Measurements from ENCODE around the gene GYS1. TPM values are rescaled to one million over a fixed set of nuclear protein-coding genes. Genes with fewer than 3 reads are reported as not detected.

The GYS1 gene
- total and polyA plus RNA-seq, 10 of the 15 experiments (the other 5 are each of a cell fraction or from before 2014, with no cell fraction given) = 3.7 to 62.0 (median 37.3) TPM

GRCh38 chr19:48977061-48977460 is 16.0 kb downstream of the GYS1 start (continued):
- TF ChIP-seq CTCF (IDR thresholded peaks at IDR 0.05 in 2 of 3, conservative IDR thresholded peaks at IDR 0.05 in 1 of 3; ENCODE audit: control insufficient read depth in 2 of 3, extremely low read depth in 1 of 3, insufficient read depth in 1 of 3, low read depth in 3 of 3, low read length in 3 of 3) (no peak), POU2F2 (IDR thresholded peaks at IDR 0.05; ENCODE audit: borderline replicate concordance, low read depth, low read length) (no peak), BACH1 (IDR thresholded peaks at IDR 0.05; ENCODE audit: borderline replicate concordance) (no peak), YBX1 (IDR thresholded peaks at IDR 0.05) (no peak)

GRCh38 chr19:48975947-48976847 is 16.9 kb downstream of the GYS1 start:
- 75% methylated on average over 13 of the region's 13 CpGs for WGBS (ENCODE audit: insufficient coverage, insufficient replicate concordance, low lambda C conversion rate, missing lambda C conversion rate)
- no peak overlapping the region for H3K27ac ChIP-seq (ENCODE audit: control insufficient read depth, insufficient read depth)
- in situ Hi-C loops (cut with MboI) (no loop called here), intact Hi-C loops (cut with micrococcal nuclease; ENCODE audit: unreplicated experiment) (no loop called here)
- peaks cover 0 to 13% of the 10 kb centered on the region in 2 experiments for H3K36me3 ChIP-seq (ENCODE audit: control insufficient read depth in 2 of 2, insufficient read depth in 2 of 2, low read length in 1 of 2)
- FAIRE-seq (no peak), DNase-seq (ENCODE audit: low read depth, low spot score) (no peak), ATAC-seq (peak; percentile 69)
- H3K9ac ChIP-seq (ENCODE audit: control insufficient read depth, insufficient read depth, low read length) = no peak overlapping the region
- H3K79me2 ChIP-seq (ENCODE audit: control insufficient read depth, insufficient read depth, low read length) = no peaks in the 10 kb centered on the region
- BruUV-seq (replicated peaks) = no TSS peak
- ChIA-PET SMC1A (ENCODE audit: uncharacterized antibody, unreplicated experiment) (interaction anchor here (1.6 to 3.2 kb wide), 3 partner anchors 8 to 181 kb away, joined by 6 to 9 read pairs (median 8); partner anchors contain the start of gene RUVBL2), RAD21 (ENCODE audit: unreplicated experiment) (interaction anchor here (0.6 to 1.0 kb wide), 4 partner anchors 9 to 43 kb away, joined by 3 to 5 read pairs (median 3); partner anchors contain the start of genes GYS1 and RUVBL2), POLR2A (interaction anchor here (0.5 to 7.1 kb wide), 5 partner anchors 17 to 347 kb away, joined by 3 to 41 read pairs (median 4); partner anchors contain the start of genes GYS1, RUVBL2 and TULP2), CTCF (interaction anchor here (0.6 to 4.4 kb wide), 5 partner anchors 17 to 180 kb away, joined by 3 to 36 read pairs (median 4); partner anchors contain the start of genes GYS1 and RUVBL2)
- H3K4me3 ChIP-seq = no peak overlapping the region
- H2AFZ ChIP-seq (ENCODE audit: control insufficient read depth, low read depth, low read length) = 0 out of 2 replicates have a peak overlapping the region, but pooled peaks have one; percentile 19
- H3K9me3 ChIP-seq (replicated peaks; ENCODE audit: control insufficient read depth, insufficient read depth, low read length) = no peaks in the 10 kb centered on the region
- peaks cover 4% of the 10 kb centered on the region for H3K4me1 ChIP-seq (ENCODE audit: control insufficient read depth, insufficient read depth, low read length)
- no peak overlapping the region for H3K4me2 ChIP-seq (ENCODE audit: control insufficient read depth, insufficient read depth)
- no peaks in the 10 kb centered on the region for H3K27me3 ChIP-seq (replicated peaks in 1 of 2; ENCODE audit: control insufficient read depth in 2 of 2, insufficient read depth in 2 of 2, low read length in 1 of 2)
- no peaks in the 10 kb centered on the region for H4K20me1 ChIP-seq (ENCODE audit: control insufficient read depth, insufficient read depth)
- TF ChIP-seq ZBTB40 (IDR thresholded peaks at IDR 0.05; ENCODE audit: borderline replicate concordance) (peak; percentile 62; the same call in 1 of the 2 replicates), RUNX3 (IDR thresholded peaks at IDR 0.05; ENCODE audit: low read length) (peak; percentile 33; the same call in 1 of the 2 replicates), NR2C1 (IDR thresholded peaks at IDR 0.05) (peak; percentile 58), POLR2AphosphoS2 (IDR thresholded peaks at IDR 0.05; ENCODE audit: low read depth, low read length) (no peak), STAT3 (IDR thresholded peaks at IDR 0.05; ENCODE audit: low read depth, low read length) (no peak), CREM (IDR thresholded peaks at IDR 0.05; ENCODE audit: low read depth) (peak; percentile 97), MEF2A (IDR thresholded peaks at IDR 0.05; ENCODE audit: insufficient read depth, low read depth, low read length) (no peak), HCFC1 (IDR thresholded peaks at IDR 0.05; ENCODE audit: low read length) (peak; percentile 90), GABPA (IDR thresholded peaks at IDR 0.05; ENCODE audit: low read depth) (peak; percentile 83; the same call in 1 of the 2 replicates), ATF3 (IDR thresholded peaks at IDR 0.05; ENCODE audit: borderline replicate concordance, extremely low read depth, low read depth, low read length) (peak; percentile 31; the same call in 1 of the 2 replicates), YY1 (IDR thresholded peaks at IDR 0.05; ENCODE audit: low read depth, low read length) (peak; percentile 85)

All from GM12878 (cell line).